Skin epidermis (tissue), 12 donors: ENCODE results near the gene GJB5.

ENCODE experiments used
- H3K27ac ChIP-seq, 21 experiments: fragments of 200-600 bp; sonication (generic) in 11 of 21; one replicate each; pipeline ENCODE4 v1.5.0; 2020; ENCODE audit warnings: mild to moderate bottlenecking in 3 of 21, inconsistent platforms in 2 of 21, moderate library complexity in 2 of 21
- H3K4me3 ChIP-seq, 7 experiments: fragments of 200-600 bp; sonication (generic) in 2 of 7; one replicate each; pipeline ENCODE4 v1.5.0; 2020; ENCODE audit warnings: inconsistent platforms in 2 of 7, mild to moderate bottlenecking in 2 of 7, moderate library complexity in 1 of 7

Gene GJB5

DNA sequence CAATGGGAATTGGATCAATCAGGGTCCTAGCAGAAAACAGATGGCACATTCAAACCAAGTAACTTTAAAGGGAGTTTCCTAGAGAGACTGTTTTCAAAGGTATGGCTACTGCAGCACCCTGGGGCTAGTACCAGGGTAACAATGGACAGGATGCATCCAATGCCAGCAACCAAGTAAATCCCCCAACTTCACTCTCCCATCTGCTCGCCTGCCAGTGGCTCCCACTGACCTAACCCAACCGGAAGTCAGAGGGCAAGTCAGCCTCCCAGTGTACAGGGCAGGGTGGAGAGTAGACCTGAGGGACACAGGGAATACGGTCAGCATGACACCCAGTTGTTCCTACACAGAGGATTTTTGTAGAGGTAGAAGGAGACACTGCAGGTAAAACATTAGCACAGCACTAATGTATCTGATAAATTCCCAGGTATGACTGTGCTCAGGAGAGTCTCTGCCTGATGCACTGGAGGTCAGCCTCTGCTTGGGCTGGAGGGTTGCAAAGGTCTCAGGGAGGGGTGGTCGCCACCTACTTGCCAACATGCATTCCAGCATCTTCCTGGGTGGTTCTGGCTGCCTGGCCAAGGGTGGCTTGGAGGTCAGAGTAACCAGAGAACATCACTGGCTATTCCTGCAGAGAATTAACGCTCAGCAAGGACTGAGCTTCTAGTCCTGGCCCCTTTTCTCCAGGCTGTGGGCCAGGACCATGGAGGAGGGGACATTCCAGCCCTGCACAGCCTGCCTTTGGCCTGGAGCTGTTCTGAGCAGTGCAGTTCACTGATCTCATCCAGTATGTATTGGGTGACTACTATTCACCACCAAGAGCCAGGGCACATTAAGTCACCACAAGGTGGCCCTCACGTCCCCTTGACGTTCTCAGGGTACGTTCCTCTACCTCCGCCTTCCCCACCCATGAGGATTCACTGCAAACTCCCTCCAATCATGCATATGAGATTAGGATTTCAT lies 32.9 kb downstream of the GJB5 start:
- Histone ChIP-seq H3K27ac (peak overlapping the region in 1 of 21 experiments; percentile 0), H3K4me3 (no peak overlapping the region)

DNA sequence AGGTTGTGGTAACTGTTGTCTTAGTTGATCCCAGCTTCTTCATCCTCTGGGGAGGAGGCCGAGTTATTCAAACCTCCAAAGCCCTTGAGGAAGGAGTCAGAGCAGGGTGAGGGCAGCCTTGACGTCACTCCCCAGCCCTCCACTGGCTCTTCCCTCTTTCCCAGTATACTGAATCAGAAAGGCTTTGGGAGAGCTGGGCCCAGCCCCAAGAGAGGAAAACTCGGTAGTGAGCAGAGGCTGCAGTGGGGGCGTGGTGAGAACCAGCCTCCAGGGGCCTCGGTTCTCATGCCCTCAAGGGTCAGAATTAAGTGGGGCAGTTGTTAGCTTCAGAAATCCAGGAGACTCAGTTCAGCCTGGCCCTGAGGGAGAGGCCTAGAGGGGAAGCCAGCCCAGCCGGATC lies 36.1 kb downstream of the GJB5 start:
- Histone ChIP-seq H3K4me3 (no peak overlapping the region), H3K27ac (no peak overlapping the region)

DNA sequence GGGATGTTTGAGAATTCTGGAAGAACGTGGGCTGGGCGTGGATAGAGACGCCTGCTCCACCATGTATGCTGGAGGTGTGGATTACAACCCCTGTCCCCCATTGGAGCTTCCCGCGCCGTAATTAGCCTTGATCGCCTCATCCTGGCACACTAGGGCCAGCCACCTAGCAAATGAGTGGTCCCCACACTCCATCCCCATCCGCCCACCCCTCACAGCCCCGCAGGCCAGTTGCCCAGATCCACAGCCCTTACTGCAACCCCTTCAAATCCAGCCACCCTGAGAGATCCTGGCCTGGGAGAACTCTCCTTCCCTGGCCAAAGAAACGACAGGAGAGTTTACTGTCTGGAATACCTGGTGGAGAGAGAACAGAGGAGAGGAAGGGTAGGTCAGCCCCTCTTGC lies 37.6 kb downstream of the GJB5 start:
- Histone ChIP-seq H3K4me3 (peak overlapping the region in 2 of 7 experiments; percentile 25 to 38), H3K27ac (peak overlapping the region in 4 of 21 experiments; percentile 0 to 65 (median 36))

DNA sequence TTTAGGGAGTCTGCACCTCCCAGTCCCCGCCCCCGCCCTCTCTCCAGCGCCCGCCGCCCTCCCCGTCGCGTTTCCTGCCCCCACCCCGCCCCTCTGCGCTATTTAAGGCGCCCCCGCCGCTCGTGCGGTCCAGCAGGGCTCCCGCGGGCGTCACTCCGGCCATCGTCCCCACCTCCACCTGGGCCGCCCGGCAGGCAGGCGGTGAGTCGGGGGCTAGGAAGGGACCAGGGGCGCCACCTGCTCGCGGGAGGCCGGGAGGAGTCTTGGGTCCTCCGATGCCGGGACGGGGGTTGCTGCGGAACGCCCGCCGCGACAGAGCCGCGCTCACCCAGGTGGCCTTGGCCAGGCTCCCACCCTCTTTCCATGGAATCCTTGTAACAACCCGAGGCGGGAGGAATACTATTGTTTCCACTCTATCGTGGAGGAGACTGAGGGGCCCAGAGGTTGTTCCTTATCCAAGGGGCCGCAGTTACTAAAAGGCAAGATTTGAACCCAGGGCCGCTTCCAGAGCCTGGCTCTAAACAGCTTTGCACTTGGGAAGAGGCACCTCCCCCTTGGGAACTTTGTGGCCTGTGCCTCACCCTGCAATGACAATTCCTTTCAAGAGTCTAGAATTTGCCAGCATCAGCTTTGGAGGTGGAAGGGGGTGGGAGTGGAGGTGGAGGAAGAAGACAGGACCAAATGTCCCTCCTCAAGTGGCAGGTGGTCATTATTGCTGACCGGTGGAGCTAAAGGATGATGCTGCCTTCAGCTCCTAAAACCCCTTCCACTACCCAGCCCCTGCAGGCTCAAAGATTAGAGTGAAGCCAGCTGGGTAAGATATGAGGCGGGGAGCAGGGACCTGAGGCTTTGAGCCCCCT lies 38.3 kb downstream of the GJB5 start, which contains the start of gene GJA4:
GJA4 (plus strand) TSS at position 132 of the 860 bp plus-strand sequence. CDS start 1,215 bp downstream, outside the sequence.
- peak within 1 kb of the TSS in 9 of 21 experiments; percentile 0 to 65 (median 41) for H3K27ac ChIP-seq

DNA sequence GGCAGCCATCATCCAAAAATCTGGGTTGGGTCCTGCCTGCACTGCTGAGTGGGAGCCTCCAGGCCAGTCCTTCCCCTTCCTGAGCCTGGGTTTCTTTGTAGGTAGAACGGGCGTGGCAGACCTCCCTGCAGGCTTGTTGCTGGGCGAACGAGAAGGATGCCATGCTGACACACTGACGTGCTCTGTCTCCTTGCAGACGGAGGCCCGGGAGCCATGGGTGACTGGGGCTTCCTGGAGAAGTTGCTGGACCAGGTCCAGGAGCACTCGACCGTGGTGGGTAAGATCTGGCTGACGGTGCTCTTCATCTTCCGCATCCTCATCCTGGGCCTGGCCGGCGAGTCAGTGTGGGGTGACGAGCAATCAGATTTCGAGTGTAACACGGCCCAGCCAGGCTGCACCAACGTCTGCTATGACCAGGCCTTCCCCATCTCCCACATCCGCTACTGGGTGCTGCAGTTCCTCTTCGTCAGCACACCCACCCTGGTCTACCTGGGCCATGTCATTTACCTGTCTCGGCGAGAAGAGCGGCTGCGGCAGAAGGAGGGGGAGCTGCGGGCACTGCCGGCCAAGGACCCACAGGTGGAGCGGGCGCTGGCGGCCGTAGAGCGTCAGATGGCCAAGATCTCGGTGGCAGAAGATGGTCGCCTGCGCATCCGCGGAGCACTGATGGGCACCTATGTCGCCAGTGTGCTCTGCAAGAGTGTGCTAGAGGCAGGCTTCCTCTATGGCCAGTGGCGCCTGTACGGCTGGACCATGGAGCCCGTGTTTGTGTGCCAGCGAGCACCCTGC lies 39.3 kb downstream of the GJB5 start:
- Histone ChIP-seq H3K4me3 (peak overlapping the region in 5 of 7 experiments; percentile 3 to 38 (median 8)), H3K27ac (no peak overlapping the region)

More for the DNA sequence above, 38.3 kb downstream of the GJB5 start, which contains the start of gene GJA4:
- peak within 1 kb of the TSS; percentile 6 to 38 (median 25) for H3K4me3 ChIP-seq

DNA sequence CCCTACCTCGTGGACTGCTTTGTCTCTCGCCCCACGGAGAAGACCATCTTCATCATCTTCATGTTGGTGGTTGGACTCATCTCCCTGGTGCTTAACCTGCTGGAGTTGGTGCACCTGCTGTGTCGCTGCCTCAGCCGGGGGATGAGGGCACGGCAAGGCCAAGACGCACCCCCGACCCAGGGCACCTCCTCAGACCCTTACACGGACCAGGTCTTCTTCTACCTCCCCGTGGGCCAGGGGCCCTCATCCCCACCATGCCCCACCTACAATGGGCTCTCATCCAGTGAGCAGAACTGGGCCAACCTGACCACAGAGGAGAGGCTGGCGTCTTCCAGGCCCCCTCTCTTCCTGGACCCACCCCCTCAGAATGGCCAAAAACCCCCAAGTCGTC lies 39.9 kb downstream of the GJB5 start:
- Histone ChIP-seq H3K4me3 (peak overlapping the region in 2 of 7 experiments; percentile 3 to 8), H3K27ac (no peak overlapping the region)

DNA sequence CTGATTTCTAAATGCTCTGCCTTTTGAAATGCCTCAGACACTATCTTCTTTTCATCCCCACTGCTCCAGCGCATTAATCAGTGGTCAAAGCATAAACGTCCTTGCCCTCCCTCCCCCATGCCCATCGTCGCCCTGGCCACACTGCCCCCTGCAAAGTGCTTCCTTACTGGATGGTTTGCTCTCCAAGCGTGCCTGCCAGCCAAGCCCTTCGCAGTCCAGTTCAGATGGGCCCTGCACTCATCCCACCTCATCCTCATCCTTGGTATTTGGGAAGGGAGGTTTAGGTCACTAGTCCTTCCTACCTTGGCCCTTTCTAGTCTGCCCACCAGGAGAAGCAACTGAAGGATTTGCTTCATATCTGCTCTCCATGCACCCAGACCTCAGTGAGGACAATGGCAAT lies 41.1 kb downstream of the GJB5 start:
- H3K27ac ChIP-seq: no peak overlapping the region
- H3K4me3 ChIP-seq: peak overlapping the region in 1 of 7 experiments; percentile 15

DNA sequence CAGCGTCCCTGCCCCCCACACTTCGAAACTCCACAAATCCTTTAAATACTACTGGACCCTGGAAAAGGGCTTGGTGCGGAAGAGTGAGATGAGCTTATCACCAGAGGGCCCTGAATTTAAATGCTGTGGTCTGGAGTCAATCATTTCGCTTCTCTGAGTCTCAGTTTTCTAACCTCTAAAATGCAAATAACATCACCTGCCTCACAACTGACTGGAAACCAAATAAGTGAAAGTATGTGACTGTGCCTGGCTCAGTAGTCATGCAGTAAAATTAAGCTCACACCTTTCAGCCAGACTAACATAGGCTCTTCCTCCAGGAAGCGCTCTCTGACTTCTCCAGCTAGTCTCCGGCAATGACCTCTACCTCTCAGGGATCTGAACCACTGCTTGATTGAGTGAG lies 42.1 kb downstream of the GJB5 start:
- H3K27ac ChIP-seq: no peak overlapping the region
- H3K4me3 ChIP-seq: no peak overlapping the region

DNA sequence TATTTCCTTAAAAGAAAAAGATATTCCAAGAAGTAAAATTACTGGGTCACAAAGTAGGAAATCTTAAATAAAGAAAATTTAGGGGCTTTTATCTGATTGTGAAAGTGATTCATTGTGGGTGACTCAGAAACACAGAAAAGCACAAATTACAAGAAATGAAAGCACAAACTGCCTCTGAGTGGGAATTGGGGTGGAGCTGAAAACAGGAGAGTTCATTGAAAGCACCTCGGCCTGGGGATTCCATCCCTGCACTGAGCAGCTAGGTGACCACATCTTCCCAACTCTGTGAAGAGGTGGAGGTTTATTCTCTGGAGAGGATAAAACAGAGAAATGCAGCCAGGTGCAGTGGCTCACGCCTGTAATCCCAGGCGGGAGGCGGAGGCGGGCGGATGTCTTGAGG lies 45.4 kb downstream of the GJB5 start:
- Histone ChIP-seq H3K4me3 (no peak overlapping the region), H3K27ac (no peak overlapping the region)

DNA sequence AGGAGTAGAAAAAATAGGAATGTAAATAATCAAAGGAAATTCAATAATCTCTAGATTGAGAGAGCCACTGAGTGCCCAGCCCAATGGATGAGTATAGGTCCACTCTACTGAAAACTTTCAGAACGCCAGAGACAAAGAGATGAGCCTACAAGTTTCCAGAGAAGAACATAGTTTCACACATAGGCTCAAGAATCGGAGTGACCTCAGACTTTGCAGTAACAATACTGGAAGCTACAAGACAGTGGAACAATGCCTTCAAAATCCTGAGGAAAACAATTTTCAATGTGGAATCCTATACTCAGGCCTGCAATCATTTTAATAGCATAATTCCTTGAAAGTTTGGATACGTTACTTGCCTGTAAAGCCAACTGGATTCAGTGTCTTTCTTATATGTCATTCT lies 48.9 kb downstream of the GJB5 start:
- H3K27ac ChIP-seq: no peak overlapping the region
- no peak overlapping the region for H3K4me3 ChIP-seq

DNA sequence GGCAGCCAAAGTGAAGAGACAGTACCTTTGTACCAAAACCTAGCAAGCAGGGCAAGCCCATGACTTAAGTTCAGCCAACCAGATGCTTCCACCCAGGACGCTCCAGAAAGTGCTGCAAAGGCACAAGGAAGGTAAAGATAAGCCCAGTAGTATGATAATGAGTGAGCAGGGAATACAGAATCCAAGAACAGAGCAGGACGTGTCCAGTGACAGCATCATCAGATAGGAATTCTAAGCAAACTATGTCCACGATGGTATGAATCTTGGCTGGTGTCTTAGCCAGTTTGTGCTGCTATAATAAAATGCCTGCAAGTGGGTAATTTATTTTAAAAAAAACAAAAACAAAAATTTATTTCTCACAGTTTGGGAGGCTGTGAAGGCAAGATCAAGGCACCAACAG lies 51.5 kb downstream of the GJB5 start:
- no peak overlapping the region for H3K27ac ChIP-seq

More for the DNA sequence above, 51.5 kb downstream of the GJB5 start:
- H3K4me3 ChIP-seq: no peak overlapping the region
